ENCODE results near the gene RALGDS.

RALGDS gene

GRCh38 chr9:133141833-133142595 lies 21.0 kb upstream of the RALGDS start:
- H3K36me3 ChIP-seq (replicated peaks): no peaks in the 10 kb centered on the region
- in situ Hi-C loops (cut with HindIII; ENCODE audit: low pct_ligation_motif_present, low sequenced_read_pairs): loop anchor here (25.0 kb wide), 1 partner anchor 105 kb away; the partner anchor contains the start of gene GTF3C5
- H3K4me3 ChIP-seq (ENCODE audit: low read depth, low read length): no peak overlapping the region
- no peak overlapping the region for H3K27ac ChIP-seq
- no peak for DNase-seq
- TF ChIP-seq, protein P1, sequence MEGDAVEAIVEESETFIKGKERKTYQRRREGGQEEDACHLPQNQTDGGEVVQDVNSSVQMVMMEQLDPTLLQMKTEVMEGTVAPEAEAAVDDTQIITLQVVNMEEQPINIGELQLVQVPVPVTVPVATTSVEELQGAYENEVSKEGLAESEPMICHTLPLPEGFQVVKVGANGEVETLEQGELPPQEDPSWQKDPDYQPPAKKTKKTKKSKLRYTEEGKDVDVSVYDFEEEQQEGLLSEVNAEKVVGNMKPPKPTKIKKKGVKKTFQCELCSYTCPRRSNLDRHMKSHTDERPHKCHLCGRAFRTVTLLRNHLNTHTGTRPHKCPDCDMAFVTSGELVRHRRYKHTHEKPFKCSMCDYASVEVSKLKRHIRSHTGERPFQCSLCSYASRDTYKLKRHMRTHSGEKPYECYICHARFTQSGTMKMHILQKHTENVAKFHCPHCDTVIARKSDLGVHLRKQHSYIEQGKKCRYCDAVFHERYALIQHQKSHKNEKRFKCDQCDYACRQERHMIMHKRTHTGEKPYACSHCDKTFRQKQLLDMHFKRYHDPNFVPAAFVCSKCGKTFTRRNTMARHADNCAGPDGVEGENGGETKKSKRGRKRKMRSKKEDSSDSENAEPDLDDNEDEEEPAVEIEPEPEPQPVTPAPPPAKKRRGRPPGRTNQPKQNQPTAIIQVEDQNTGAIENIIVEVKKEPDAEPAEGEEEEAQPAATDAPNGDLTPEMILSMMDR (IDR thresholded peaks at IDR 0.05; ENCODE audit: low read depth, low read length, missing control alignments): no peak
- H3K27me3 ChIP-seq (replicated peaks): no peaks in the 10 kb centered on the region

DNA sequence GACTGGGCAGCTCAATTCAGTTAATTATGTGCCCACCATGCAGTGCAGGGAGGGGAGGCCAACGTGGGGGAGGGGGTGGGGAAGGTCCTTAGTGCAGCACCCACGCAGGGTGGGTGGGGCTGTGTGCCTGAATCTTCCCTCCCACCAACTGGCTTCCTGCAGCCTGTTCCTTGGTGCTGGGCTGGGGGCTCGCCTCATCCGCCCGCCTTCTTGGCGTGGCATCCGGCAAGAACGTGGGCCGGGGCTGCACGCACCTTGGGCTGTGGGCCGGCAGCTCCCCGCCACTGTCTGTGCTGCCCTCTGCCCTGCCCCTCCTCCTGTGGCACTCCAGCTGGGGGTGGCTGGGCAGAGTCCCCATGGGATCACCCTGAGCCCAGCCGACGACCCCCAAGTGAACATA lies 19.6 kb upstream of the RALGDS start:
- Histone ChIP-seq H3K4me3 (ENCODE audit: low read depth, low read length) (no peak overlapping the region), H3K27me3 (replicated peaks) (no peaks in the 10 kb centered on the region), H3K36me3 (replicated peaks) (no peaks in the 10 kb centered on the region), H3K27ac (no peak overlapping the region)
- no peak for DNase-seq
- TF ChIP-seq, protein P1 (IDR thresholded peaks at IDR 0.05; ENCODE audit: low read depth, low read length, missing control alignments): no peak
- in situ Hi-C loops (cut with HindIII; ENCODE audit: low pct_ligation_motif_present, low sequenced_read_pairs): loop anchor here (25.0 kb wide), 1 partner anchor 103 kb away; the partner anchor contains the start of gene GTF3C5

GRCh38 chr9:133140174-133140505 lies 19.1 kb upstream of the RALGDS start:
- Histone ChIP-seq H3K27ac (no peak overlapping the region), H3K27me3 (replicated peaks) (no peaks in the 10 kb centered on the region), H3K4me3 (ENCODE audit: low read depth, low read length) (no peak overlapping the region), H3K36me3 (replicated peaks) (no peaks in the 10 kb centered on the region)
- TF ChIP-seq, protein P1 (IDR thresholded peaks at IDR 0.05; ENCODE audit: low read depth, low read length, missing control alignments): no peak
- in situ Hi-C loops (cut with HindIII; ENCODE audit: low pct_ligation_motif_present, low sequenced_read_pairs): loop anchor here (25.0 kb wide), 1 partner anchor 103 kb away; the partner anchor contains the start of gene GTF3C5
- no peak for DNase-seq

GRCh38 chr9:133139246-133140173 lies 18.5 kb upstream of the RALGDS start:
- H3K27ac ChIP-seq: no peak overlapping the region

GRCh38 chr9:133137451-133138231 lies 16.6 kb upstream of the RALGDS start:
- Histone ChIP-seq H3K27ac (no peak overlapping the region), H3K27me3 (replicated peaks) (no peaks in the 10 kb centered on the region), H3K36me3 (replicated peaks) (no peaks in the 10 kb centered on the region), H3K4me3 (ENCODE audit: low read depth, low read length) (no peak overlapping the region)
- DNase-seq: no peak
- TF ChIP-seq, protein P1 (IDR thresholded peaks at IDR 0.05; ENCODE audit: low read depth, low read length, missing control alignments): no peak
- in situ Hi-C loops (cut with HindIII; ENCODE audit: low pct_ligation_motif_present, low sequenced_read_pairs): loop anchor here (25.0 kb wide), 1 partner anchor 100 kb away; the partner anchor contains the start of gene GTF3C5

More at GRCh38 chr9:133139246-133140173, 18.5 kb upstream of the RALGDS start:
- H3K4me3 ChIP-seq (ENCODE audit: low read depth, low read length): no peak overlapping the region
- no peaks in the 10 kb centered on the region for H3K27me3 ChIP-seq (replicated peaks)
- H3K36me3 ChIP-seq (replicated peaks): no peaks in the 10 kb centered on the region
- in situ Hi-C loops (cut with HindIII; ENCODE audit: low pct_ligation_motif_present, low sequenced_read_pairs): loop anchor here (25.0 kb wide), 1 partner anchor 102 kb away; the partner anchor contains the start of gene GTF3C5
- DNase-seq: no peak
- TF ChIP-seq, protein P1 (IDR thresholded peaks at IDR 0.05; ENCODE audit: low read depth, low read length, missing control alignments): no peak
